HEK293 (cell line): ENCODE measurements around the gene KIF25.

Experiments
- KLF16 ChIP-seq: fragments of 450-650 bp; formaldehyde crosslinking; IDR thresholded peaks from 2 replicates; pipeline ENCODE4 v1.5.1; 2017; ENCODE audit warnings: missing biosample characterization, missing genetic modification characterization
- SETDB1 ChIP-seq: IDR thresholded peaks from one replicate; pipeline ENCODE4 v1.6.1; 2017; ENCODE audit warnings: mild to moderate bottlenecking, low read length, moderate library complexity, mixed read lengths; ENCODE audit not compliant: insufficient read length
- TCF7L2 ChIP-seq: IDR thresholded peaks from 2 replicates; pipeline ENCODE4 v1.6.1; 2011; ENCODE audit warnings: low read depth, mild to moderate bottlenecking, inconsistent platforms, low read length, moderate library complexity, borderline replicate concordance
- ZNF121 ChIP-seq: fragments of 450-650 bp; formaldehyde crosslinking; IDR thresholded peaks from 2 replicates; pipeline ENCODE4 v1.5.1; 2016; ENCODE audit warnings: missing biosample characterization, missing genetic modification characterization
- ZNF202 ChIP-seq: fragments of 450-650 bp; formaldehyde crosslinking; IDR thresholded peaks from 2 replicates; pipeline ENCODE4 v1.5.1; 2016; ENCODE audit warnings: missing biosample characterization, missing genetic modification characterization, borderline replicate concordance
- ZNF549 ChIP-seq: fragments of 450-650 bp; IDR thresholded peaks from 2 replicates; pipeline ENCODE4 v1.5.1; 2018; ENCODE audit warnings: missing biosample characterization, missing genetic modification characterization, mild to moderate bottlenecking, inconsistent platforms, moderate library complexity
- ZNF596 ChIP-seq: fragments of 450-650 bp; IDR thresholded peaks from 2 replicates; pipeline ENCODE4 v1.5.0; 2018; ENCODE audit warnings: missing biosample characterization, mild to moderate bottlenecking, missing genetic modification characterization, moderate library complexity
- ZNF747 ChIP-seq: fragments of 450-650 bp; formaldehyde crosslinking; IDR thresholded peaks from 2 replicates; pipeline ENCODE4 v1.5.1; 2016; ENCODE audit warnings: missing biosample characterization, missing genetic modification characterization
- ZNF792 ChIP-seq: fragments of 450-650 bp; formaldehyde crosslinking; IDR thresholded peaks from 2 replicates; pipeline ENCODE4 v1.5.1; 2016; ENCODE audit warnings: missing biosample characterization, missing genetic modification characterization
- TF ChIP-seq, protein P1 (sequence below): fragments of 450-650 bp; formaldehyde crosslinking; IDR thresholded peaks from 2 replicates; pipeline ENCODE4 v1.5.1; 2016; ENCODE audit warnings: missing biosample characterization, missing genetic modification characterization
- TF ChIP-seq, protein P2 (sequence below): fragments of 450-650 bp; formaldehyde crosslinking; IDR thresholded peaks from 2 replicates; pipeline ENCODE4 v1.5.1; 2016; ENCODE audit warnings: missing biosample characterization, missing genetic modification characterization, low read depth
- TF ChIP-seq, protein P3 (sequence below): fragments of 450-650 bp; formaldehyde crosslinking; IDR thresholded peaks from 2 replicates; pipeline ENCODE4 v1.5.1; 2016; ENCODE audit warnings: missing biosample characterization, missing genetic modification characterization
- TF ChIP-seq, protein P4 (sequence below): fragments of 450-650 bp; formaldehyde crosslinking; IDR thresholded peaks from 2 replicates; pipeline ENCODE4 v1.5.1; 2016; ENCODE audit warnings: missing biosample characterization, missing genetic modification characterization
- TF ChIP-seq, protein P5 (sequence below): fragments of 450-650 bp; formaldehyde crosslinking; IDR thresholded peaks from 2 replicates; pipeline ENCODE4 v1.5.1; 2016; ENCODE audit warnings: missing biosample characterization, missing genetic modification characterization

DNA sequence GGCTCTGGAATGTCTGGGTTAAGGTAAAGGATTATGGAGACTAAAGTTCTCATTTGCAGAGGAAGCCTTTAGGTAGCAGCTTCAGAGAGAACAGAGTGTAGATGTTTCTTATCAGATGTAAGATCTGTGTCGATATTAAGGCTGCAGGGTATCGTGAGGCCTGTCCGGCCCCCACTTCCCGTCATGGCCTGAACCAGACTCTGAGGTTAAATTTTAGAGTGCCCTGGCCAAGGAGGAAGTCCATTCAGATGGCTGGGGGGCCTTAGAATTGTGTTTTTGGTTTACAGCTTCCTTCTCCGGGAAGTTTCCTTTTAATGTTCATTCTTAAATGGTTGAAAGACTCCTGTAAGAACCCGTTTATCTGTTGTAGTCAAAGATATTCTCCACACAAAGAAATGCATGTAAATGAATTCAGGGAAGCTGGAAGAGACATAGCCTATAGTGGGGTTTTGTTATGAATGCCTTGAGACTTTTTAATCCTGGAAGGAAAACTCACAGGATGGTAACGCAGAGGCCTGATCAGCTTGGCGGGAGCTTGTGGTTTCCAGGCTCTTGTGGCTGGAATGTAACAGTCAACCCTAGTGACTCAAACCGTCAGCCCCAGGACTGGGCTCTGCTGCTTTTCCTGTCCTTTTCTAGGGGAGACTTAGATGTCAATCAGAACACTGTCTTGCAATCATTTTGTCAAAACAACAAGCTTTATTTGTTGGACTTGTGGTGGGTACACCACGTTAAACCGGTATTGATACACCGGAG is 34.7 kb downstream of the KIF25 start:
- TF ChIP-seq, protein P1, sequence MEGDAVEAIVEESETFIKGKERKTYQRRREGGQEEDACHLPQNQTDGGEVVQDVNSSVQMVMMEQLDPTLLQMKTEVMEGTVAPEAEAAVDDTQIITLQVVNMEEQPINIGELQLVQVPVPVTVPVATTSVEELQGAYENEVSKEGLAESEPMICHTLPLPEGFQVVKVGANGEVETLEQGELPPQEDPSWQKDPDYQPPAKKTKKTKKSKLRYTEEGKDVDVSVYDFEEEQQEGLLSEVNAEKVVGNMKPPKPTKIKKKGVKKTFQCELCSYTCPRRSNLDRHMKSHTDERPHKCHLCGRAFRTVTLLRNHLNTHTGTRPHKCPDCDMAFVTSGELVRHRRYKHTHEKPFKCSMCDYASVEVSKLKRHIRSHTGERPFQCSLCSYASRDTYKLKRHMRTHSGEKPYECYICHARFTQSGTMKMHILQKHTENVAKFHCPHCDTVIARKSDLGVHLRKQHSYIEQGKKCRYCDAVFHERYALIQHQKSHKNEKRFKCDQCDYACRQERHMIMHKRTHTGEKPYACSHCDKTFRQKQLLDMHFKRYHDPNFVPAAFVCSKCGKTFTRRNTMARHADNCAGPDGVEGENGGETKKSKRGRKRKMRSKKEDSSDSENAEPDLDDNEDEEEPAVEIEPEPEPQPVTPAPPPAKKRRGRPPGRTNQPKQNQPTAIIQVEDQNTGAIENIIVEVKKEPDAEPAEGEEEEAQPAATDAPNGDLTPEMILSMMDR (tag by site-specific recombination), result no peak
- TF ChIP-seq ZNF792 (tag by site-specific recombination) (no peak), KLF16 (tag by site-specific recombination) (no peak), TCF7L2 (no peak), ZNF596 (no peak), ZNF121 (no peak), ZNF549 (tag by site-specific recombination) (no peak), SETDB1 (no peak), ZNF747 (tag by site-specific recombination) (no peak), ZNF202 (tag by site-specific recombination) (no peak)
- TF ChIP-seq, protein P2, sequence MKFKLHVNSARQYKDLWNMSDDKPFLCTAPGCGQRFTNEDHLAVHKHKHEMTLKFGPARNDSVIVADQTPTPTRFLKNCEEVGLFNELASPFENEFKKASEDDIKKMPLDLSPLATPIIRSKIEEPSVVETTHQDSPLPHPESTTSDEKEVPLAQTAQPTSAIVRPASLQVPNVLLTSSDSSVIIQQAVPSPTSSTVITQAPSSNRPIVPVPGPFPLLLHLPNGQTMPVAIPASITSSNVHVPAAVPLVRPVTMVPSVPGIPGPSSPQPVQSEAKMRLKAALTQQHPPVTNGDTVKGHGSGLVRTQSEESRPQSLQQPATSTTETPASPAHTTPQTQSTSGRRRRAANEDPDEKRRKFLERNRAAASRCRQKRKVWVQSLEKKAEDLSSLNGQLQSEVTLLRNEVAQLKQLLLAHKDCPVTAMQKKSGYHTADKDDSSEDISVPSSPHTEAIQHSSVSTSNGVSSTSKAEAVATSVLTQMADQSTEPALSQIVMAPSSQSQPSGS (tag by site-specific recombination), result no peak
- TF ChIP-seq, protein P3, sequence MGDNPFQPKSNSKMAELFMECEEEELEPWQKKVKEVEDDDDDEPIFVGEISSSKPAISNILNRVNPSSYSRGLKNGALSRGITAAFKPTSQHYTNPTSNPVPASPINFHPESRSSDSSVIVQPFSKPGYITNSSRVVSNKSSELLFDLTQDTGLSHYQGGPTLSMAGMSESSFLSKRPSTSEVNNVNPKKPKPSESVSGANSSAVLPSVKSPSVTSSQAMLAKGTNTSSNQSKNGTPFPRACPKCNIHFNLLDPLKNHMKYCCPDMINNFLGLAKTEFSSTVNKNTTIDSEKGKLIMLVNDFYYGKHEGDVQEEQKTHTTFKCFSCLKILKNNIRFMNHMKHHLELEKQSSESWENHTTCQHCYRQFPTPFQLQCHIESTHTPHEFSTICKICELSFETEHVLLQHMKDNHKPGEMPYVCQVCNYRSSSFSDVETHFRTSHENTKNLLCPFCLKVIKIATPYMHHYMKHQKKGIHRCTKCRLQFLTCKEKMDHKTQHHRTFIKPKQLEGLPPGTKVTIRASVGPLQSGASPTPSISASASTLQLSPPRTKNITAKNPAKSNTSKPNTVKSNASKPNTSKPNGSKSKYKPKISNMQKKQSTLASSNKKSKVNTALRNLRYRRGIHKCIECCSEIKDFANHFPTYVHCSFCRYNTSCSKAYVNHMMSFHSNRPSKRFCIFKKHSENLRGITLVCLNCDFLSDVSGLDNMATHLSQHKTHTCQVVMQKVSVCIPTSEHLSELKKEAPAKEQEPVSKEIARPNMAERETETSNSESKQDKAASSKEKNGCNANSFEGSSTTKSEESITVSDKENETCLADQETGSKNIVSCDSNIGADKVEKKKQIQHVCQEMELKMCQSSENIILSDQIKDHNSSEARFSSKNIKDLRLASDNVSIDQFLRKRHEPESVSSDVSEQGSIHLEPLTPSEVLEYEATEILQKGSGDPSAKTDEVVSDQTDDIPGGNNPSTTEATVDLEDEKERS (tag by site-specific recombination), result no peak
- TF ChIP-seq, protein P4, sequence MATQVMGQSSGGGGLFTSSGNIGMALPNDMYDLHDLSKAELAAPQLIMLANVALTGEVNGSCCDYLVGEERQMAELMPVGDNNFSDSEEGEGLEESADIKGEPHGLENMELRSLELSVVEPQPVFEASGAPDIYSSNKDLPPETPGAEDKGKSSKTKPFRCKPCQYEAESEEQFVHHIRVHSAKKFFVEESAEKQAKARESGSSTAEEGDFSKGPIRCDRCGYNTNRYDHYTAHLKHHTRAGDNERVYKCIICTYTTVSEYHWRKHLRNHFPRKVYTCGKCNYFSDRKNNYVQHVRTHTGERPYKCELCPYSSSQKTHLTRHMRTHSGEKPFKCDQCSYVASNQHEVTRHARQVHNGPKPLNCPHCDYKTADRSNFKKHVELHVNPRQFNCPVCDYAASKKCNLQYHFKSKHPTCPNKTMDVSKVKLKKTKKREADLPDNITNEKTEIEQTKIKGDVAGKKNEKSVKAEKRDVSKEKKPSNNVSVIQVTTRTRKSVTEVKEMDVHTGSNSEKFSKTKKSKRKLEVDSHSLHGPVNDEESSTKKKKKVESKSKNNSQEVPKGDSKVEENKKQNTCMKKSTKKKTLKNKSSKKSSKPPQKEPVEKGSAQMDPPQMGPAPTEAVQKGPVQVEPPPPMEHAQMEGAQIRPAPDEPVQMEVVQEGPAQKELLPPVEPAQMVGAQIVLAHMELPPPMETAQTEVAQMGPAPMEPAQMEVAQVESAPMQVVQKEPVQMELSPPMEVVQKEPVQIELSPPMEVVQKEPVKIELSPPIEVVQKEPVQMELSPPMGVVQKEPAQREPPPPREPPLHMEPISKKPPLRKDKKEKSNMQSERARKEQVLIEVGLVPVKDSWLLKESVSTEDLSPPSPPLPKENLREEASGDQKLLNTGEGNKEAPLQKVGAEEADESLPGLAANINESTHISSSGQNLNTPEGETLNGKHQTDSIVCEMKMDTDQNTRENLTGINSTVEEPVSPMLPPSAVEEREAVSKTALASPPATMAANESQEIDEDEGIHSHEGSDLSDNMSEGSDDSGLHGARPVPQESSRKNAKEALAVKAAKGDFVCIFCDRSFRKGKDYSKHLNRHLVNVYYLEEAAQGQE (tag by site-specific recombination), result no peak
- TF ChIP-seq, protein P5, sequence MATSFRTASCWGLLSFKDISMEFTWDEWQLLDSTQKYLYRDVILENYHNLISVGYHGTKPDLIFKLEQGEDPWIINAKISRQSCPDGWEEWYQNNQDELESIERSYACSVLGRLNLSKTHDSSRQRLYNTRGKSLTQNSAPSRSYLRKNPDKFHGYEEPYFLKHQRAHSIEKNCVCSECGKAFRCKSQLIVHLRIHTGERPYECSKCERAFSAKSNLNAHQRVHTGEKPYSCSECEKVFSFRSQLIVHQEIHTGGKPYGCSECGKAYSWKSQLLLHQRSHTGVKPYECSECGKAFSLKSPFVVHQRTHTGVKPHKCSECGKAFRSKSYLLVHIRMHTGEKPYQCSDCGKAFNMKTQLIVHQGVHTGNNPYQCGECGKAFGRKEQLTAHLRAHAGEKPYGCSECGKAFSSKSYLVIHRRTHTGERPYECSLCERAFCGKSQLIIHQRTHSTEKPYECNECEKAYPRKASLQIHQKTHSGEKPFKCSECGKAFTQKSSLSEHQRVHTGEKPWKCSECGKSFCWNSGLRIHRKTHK (tag by site-specific recombination), result no peak
